Omental fat pad (tissue), 4 donors: Measurements from ENCODE around the gene COL9A3. TPM values are rescaled to one million over a fixed set of nuclear protein-coding genes. Genes with fewer than 3 reads are reported as not detected.
"Not testable (repeated sequence)": the region's sequence is repeated elsewhere in the genome, so short reads cannot be mapped to it uniquely, and the experiment has no call there.

Experiments
- ATAC-seq: fragments of 150-250 bp; one replicate; pipeline ENCODE4 v1.9.1; 2016; ENCODE audit warnings: mild to moderate bottlenecking, moderate library complexity; ENCODE audit not compliant: low FRiP score
- DNase-seq: peaks from one replicate; pipeline ENCODE4 v3.0.0-alpha.2; 2019; ENCODE audit warnings: low spot score
- total RNA-seq, 4 donors: library from RNA; depleted of rRNA; stranded (reverse); fragments of >200 nt; gene quantifications; one replicate each; pipeline ENCODE4 v1.1.0, GENCODE V29; 2016
- TF ChIP-seq, protein P1 (sequence below), 3 donors: fragments of 450-650 bp; IDR thresholded peaks; one replicate each; pipeline ENCODE4 v1.5.1; 2016 to 2017; ENCODE audit warnings: antibody characterized with exemption in 3 of 3, mild to moderate bottlenecking in 3 of 3, moderate library complexity in 2 of 3

Gene COL9A3
- total RNA-seq, 4 donors from 2014 or later: 2.3 to 6.3 (median 3.6) TPM

DNA sequence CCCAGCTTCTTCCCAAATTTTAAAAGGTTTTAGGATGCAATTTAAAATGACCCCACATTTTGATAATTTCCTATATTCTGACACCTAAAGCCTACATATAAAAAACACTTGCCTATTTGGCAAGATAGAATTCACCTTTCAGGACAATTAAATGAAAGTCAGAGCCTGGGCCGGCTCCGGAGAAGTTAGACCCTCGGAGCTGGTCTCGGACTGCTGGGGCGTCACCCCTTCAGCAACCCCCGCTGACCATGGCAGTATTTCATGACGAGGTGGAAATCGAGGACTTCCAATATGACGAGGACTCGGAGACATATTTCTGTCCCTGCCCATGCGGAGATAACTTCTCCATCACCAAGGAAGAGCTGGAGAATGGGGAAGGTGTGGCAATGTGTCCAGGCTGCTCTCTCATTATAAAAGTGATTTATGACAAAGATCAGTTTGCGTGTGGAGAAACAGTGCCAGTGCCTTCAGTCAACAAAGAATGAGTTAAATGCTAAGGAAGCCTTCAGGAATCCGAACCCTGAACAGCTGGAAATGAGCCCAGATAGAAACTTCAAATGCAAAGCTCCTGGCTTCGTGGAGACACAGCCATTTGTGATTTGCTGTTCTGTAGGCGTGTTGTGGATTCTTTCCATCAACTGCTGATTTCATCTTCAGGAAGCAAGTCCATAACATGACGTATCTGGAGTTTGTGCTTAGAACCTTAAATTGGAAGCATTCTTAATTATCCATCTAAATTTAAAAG, 28.7 kb downstream of the COL9A3 start:
- ATAC-seq (no peak), DNase-seq (no peak)
- TF ChIP-seq, protein P1, sequence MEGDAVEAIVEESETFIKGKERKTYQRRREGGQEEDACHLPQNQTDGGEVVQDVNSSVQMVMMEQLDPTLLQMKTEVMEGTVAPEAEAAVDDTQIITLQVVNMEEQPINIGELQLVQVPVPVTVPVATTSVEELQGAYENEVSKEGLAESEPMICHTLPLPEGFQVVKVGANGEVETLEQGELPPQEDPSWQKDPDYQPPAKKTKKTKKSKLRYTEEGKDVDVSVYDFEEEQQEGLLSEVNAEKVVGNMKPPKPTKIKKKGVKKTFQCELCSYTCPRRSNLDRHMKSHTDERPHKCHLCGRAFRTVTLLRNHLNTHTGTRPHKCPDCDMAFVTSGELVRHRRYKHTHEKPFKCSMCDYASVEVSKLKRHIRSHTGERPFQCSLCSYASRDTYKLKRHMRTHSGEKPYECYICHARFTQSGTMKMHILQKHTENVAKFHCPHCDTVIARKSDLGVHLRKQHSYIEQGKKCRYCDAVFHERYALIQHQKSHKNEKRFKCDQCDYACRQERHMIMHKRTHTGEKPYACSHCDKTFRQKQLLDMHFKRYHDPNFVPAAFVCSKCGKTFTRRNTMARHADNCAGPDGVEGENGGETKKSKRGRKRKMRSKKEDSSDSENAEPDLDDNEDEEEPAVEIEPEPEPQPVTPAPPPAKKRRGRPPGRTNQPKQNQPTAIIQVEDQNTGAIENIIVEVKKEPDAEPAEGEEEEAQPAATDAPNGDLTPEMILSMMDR (IDR thresholded peaks at IDR 0.05): no peak

DNA sequence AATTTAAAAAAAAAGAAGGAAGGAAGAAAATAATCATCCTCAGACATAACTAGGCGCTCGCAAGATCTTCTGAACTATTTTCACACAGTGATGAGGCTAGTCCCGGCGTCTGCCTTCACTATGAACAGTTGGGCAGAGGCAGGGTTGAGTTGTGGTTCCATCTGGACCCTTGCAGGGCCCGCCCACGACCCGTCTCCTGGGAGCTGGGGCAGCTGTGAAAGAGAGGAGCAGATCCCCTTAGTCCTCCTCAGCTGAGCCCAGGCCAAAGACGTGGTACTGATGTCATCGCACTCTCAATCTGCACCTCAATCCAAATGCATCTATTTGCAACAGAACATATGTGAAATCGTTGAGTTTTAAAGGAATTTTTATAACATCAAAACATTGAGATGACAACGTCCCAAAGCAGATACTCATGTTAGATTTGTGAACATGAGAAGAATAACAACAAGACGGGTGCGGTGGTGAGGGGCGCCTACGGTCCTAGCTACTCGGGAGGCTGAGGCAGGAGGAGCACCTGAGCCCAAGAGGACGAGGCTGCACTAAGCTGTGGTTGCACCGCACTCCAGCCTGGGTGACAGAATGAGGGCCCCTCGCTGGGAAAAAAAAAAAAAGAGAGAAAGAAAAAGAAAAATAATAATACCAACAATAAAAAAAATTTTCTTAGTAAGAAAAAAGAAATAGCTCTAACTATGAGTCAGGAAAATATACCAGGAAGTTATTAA, 29.5 kb downstream of the COL9A3 start:
- TF ChIP-seq, protein P1 (IDR thresholded peaks at IDR 0.05): no peak
- no peak for ATAC-seq
- no peak for DNase-seq

DNA sequence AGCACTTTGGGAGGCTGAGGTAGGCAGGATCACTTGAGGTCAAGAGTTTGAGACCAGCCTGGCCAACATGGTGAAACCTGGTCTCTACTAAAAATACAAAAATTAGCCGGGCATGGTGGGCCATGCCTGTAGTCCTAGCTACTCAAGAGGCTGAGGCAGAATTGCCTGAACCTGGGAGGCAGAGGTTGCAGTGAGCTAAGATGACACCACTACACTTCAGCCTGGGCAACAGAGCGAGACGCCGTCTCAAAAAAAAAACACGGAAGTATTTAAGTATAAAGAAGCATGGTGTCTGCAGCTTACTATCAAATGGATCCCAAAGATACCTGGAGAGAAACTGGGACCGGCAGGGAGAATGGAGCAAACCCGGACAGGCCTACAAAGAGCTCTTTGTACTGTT, 32.1 kb downstream of the COL9A3 start:
- DNase-seq, ATAC-seq: not testable (repeated sequence)

DNA sequence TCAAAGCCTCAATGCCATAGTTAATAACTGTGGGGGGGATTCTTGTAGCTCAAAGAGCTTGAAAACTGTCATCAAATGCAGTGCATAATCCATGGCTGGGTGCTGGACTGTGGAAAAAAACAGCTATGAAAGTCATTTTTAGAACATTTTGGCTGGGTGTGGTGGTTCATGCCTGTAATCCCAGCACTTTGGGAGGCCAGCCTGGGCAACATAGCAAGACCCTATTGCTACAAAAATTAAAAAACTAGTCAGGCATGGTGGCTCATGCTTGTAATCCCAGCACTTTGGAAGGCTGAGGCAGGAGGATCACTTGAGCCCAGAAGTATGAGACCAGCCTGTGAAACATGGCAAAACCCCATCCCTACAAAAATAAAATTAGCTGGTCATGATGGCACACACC, 32.6 kb downstream of the COL9A3 start:
- TF ChIP-seq, protein P1 (IDR thresholded peaks at IDR 0.05): no peak
- ATAC-seq (no peak), DNase-seq (no peak)

DNA sequence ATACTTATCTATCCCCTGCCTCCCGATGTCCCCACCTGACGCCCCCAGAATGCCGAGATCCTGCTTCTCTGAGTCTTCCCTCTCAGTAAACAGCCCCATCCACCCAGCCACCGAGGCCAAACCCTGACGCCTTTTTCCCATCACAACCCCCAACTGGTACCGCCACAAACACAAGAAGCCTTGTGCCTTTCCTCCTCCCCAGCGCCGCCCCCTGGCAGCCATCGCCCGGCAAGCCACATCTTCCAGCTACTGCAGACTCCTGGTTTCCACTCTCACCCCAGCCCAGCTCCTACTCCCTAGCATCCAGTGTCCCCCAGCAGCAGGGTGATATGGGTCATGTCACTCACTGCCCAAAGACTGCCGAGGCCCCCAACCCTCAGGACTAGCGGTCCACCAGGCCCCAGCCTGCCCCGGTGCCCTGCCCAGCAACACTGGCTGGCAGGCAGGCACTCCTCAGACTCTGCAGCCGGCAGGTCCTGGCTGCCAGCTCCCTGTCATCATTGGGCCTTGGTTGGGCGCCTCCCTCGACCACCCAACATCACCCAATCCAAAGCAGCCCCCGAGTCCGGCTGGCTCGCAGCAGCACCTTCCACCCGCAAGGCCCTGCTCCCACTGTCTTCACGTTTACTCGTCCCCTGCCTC, 33.6 kb downstream of the COL9A3 start:
- no peak for ATAC-seq

DNA sequence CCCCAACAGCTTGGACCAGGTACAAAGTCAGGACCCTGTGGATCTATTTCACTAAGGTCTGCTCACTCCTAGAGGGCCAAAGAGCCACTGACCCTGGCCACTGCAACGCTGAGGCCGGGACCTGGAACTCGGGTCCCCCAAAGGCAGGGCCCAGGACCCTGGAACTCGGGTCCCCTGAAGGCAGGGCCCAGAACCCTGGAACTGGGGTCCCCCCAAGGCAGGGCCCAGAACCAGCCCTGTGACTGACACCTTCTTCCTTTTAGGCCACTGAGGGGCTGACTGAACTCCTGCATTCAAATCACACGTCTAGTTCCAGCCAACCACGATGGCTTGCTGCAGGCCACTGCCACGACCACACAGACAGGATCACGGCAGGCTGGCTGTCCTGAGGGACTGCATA, 35.3 kb downstream of the COL9A3 start:
- DNase-seq (no peak), ATAC-seq (no peak)
- TF ChIP-seq, protein P1 (IDR thresholded peaks at IDR 0.05): no peak

More for the DNA sequence above, 33.6 kb downstream of the COL9A3 start:
- no peak for DNase-seq
- TF ChIP-seq, protein P1 (IDR thresholded peaks at IDR 0.05): no peak

DNA sequence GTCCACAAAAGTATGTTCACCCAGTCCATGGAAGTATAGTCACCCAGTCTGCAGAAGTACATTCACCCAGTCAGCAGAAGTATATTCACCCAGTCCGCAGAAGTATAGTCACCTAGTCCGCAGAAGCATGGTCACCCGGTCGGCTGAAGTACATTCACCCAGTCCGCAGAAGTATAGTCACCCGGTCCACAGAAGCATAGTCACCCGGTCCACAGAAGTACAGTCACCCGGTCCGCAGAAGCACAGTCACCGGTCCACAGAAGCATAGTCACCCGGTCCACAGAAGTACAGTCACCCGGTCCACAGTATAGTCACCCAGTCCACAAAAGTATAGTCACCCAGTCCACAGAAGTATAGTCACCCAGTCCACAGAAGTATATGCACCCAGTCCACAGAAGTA, 36.0 kb downstream of the COL9A3 start:
- ATAC-seq: no peak
- TF ChIP-seq, protein P1 (IDR thresholded peaks at IDR 0.05): no peak

DNA sequence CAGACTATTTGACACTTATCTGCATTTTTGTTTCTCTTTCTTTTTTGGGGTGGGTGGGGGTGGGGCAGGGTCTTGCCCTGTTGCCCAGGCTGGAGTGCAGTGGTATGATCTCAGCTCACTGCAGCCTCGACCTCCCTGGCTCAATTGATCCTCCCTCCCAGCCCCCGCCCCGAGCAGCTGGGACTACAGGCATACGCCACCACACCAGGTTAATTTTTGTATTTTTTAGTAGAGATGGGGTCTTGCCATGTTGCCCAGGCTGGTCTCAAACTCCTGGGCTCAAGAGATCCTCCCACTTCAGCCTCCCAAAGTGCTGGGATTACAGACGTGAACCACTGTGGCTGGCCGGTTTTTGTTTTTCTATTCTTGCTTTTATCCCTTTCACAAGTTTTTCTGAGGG, 36.5 kb downstream of the COL9A3 start:
- not testable (repeated sequence) for ATAC-seq, DNase-seq

More for the DNA sequence above, 36.0 kb downstream of the COL9A3 start:
- no peak for DNase-seq
